ENCODE results near the gene STKLD1. TPM values are rescaled to one million over a fixed set of nuclear protein-coding genes. Genes with fewer than 3 reads are reported as not detected.

The STKLD1 gene
- total RNA-seq, 4 donors from 2014 or later, result 0.94 TPM; not detected in 3

- no peaks in the 10 kb centered on the region for H3K36me3 ChIP-seq
- no peak overlapping the region for H3K27ac ChIP-seq
- no peak for TF ChIP-seq CTCF (IDR thresholded peaks at IDR 0.05)
- no peak for TF ChIP-seq POLR2A (IDR thresholded peaks at IDR 0.05)
- H3K9me3 ChIP-seq, result no peaks in the 10 kb centered on the region
- no peak for DNase-seq
- H3K4me3 ChIP-seq, result no peak overlapping the region
- H3K27me3 ChIP-seq, result no peaks in the 10 kb centered on the region
- H3K4me1 ChIP-seq, result no peaks in the 10 kb centered on the region
These were observed 8.7 kb downstream of the STKLD1 start for GRCh38 chr9:133384736-133385321.

- Histone ChIP-seq H3K36me3 (no peaks in the 10 kb centered on the region), H3K4me1 (no peaks in the 10 kb centered on the region), H3K9me3 (no peaks in the 10 kb centered on the region), H3K27me3 (no peaks in the 10 kb centered on the region), H3K27ac (no peak overlapping the region), H3K4me3 (no peak overlapping the region)
- no peak for DNase-seq
- no peak for TF ChIP-seq CTCF (IDR thresholded peaks at IDR 0.05)
- TF ChIP-seq POLR2A (IDR thresholded peaks at IDR 0.05), result no peak
These were observed 9.3 kb downstream of the STKLD1 start for GRCh38 chr9:133385452-133385851.

DNA sequence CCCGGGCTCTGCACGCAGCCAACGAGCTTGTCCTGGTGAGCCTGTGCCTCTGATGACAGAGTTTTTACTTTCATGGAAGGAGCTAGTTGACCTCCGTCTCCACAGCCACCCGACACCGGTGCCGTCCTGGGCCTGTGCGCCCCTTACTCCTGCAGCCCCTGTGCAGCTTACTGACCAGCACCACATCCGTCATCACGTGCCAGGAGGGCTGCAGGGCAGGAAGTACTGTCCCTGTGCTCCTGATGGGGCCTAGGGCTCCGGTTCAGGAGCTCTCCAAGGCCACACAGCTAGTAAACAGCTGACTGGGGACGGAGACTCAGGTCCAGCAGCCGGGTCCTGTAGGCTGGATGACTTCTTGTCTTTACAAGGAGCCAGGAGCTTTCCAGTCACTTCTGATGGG lies 10.2 kb downstream of the STKLD1 start:
- Histone ChIP-seq H3K36me3 (no peaks in the 10 kb centered on the region), H3K27me3 (no peaks in the 10 kb centered on the region), H3K27ac (no peak overlapping the region), H3K4me3 (no peak overlapping the region), H3K4me1 (no peaks in the 10 kb centered on the region), H3K9me3 (no peaks in the 10 kb centered on the region)
- TF ChIP-seq POLR2A (IDR thresholded peaks at IDR 0.05) (no peak), CTCF (IDR thresholded peaks at IDR 0.05) (no peak)
- no peak for DNase-seq

DNA sequence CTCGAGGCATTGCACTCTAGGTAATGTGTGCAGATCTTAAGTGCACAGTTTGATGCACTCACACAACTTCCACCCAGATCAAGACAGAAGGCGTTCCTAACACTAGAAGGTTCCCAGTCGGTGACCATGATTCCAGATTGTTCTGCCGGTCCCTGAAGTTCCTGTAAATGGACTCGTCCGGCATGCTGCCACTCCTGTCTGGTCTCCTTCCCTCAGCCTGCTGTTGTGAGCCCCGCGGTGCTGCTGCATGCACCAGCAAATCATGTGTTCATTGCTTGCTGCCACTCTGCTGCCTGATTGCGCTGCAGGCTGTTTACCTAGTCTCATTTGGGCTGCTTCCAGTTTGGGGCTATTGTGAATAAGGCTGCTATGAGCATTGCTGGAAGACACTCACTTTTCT lies 11.5 kb downstream of the STKLD1 start:
- H3K4me1 ChIP-seq, result no peaks in the 10 kb centered on the region
- no peaks in the 10 kb centered on the region for H3K9me3 ChIP-seq
- DNase-seq, result no peak
- no peak overlapping the region for H3K27ac ChIP-seq
- TF ChIP-seq CTCF (IDR thresholded peaks at IDR 0.05) (no peak), POLR2A (IDR thresholded peaks at IDR 0.05) (no peak)
- H3K36me3 ChIP-seq, result no peaks in the 10 kb centered on the region
- no peak overlapping the region for H3K4me3 ChIP-seq
- no peaks in the 10 kb centered on the region for H3K27me3 ChIP-seq

GRCh38 chr9:133389025-133389557 lies 12.9 kb downstream of the STKLD1 start:
- no peak for TF ChIP-seq POLR2A (IDR thresholded peaks at IDR 0.05)
- no peak for TF ChIP-seq CTCF (IDR thresholded peaks at IDR 0.05)
- H3K4me1 ChIP-seq, result no peaks in the 10 kb centered on the region

More at GRCh38 chr9:133389025-133389557, 12.9 kb downstream of the STKLD1 start:
- Histone ChIP-seq H3K36me3 (no peaks in the 10 kb centered on the region), H3K9me3 (no peaks in the 10 kb centered on the region), H3K27ac (no peak overlapping the region), H3K27me3 (no peaks in the 10 kb centered on the region), H3K4me3 (no peak overlapping the region)
- DNase-seq, result no peak
